Measurements from ENCODE around the gene RAB2B. TPM values are rescaled to one million over a fixed set of nuclear protein-coding genes. Genes with fewer than 3 reads are reported as not detected.

Gene RAB2B
- total RNA-seq, 4 donors from 2014 or later: 19.6 to 31.1 (median 23.4) TPM

DNA sequence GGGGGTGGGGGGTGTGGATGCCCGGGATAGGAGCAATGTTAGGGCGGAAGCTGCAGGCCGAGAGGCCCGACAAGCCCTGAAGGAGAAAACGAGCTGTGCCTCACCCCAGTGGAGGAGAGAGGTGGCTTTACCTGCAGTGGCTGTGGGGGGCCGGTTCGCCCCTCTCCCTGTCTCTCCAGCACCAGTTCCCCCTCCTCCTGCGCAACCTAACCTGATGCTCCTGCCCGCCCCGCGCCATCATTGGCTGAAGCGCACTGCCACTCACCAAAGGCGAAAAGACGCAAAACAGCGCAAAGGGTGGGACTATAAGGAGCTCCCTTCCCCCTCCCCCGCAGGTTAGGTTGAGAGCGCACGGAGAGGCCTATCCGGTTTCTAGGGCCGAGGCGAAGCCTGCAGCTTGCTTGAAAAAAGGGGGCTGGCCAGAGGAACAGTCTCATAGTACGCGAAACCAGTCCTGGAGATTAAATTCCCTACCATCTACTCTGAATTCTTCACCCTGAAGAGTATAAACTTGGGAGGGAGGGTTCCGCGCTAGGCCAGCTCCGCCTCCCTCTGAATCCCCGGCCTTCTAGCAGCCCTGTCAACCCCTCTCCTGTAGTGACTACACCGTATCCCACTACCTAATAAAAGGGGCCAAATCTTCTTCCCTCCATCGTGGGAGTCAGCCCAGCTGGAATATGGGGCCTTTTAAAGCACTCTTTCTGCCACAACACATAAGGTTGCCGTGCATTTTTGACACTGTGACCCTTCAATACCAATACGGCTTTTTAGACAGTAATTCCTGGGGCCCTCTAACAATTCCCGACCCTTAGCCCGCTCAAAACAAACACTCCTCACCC, 39.5 kb downstream of the RAB2B start:
- TF ChIP-seq CTCF (IDR thresholded peaks at IDR 0.05; ENCODE audit: low read depth): no peak

DNA sequence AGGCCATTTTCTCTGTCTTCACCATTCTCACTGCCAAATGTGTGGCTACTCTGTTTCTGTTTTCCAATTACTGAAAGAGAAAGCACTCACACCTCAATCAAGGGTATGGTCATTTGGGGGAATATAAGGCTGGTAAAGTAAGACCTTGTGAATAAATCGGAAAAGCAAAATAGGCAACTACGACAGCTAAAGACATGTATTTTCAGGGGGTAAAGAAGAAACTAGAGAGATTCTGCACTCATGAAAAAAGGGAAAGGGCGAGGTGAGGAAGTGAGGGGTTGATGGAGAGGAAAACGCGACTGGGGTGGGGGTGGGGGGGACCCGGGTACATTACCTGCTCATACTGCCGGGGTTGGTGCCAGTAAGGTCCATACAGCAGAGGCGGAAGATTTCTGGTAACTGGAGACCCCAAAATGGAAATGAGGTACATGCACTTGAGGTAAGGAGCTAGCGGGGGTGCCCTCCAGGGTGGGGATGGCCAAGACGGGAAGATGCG, 40.1 kb downstream of the RAB2B start:
- no peak for TF ChIP-seq CTCF (IDR thresholded peaks at IDR 0.05; ENCODE audit: low read depth)

DNA sequence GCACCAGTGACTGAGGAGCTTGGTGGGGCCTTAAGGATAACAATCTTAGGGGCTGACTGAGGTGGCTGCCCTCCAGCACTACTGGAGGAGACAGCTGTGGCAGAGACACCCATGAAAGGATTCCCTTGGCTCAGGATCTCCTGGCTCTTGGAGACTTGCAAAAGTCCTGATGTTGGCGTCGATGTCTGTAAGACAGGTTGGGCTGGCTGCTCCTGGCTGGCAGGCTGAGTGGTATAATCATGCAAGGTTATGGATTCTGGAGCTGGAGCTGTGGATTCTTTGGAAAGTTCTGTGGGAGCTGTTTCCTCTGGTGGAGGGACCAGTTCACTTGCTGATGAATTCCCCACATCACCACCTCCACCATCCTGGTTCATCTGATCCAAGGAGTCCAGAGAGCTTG, 45.6 kb downstream of the RAB2B start:
- TF ChIP-seq CTCF (IDR thresholded peaks at IDR 0.05; ENCODE audit: low read depth): no peak

GRCh38 chr14:21428930-21429329, 47.8 kb downstream of the RAB2B start:
- TF ChIP-seq CTCF (IDR thresholded peaks at IDR 0.05; ENCODE audit: low read depth): no peak

GRCh38 chr14:21426692-21427091, 50.1 kb downstream of the RAB2B start:
- TF ChIP-seq CTCF (IDR thresholded peaks at IDR 0.05; ENCODE audit: low read depth): no peak

- TF ChIP-seq CTCF (IDR thresholded peaks at IDR 0.05; ENCODE audit: low read depth): no peak
These were observed 57.2 kb downstream of the RAB2B start for GRCh38 chr14:21419528-21419927.

DNA sequence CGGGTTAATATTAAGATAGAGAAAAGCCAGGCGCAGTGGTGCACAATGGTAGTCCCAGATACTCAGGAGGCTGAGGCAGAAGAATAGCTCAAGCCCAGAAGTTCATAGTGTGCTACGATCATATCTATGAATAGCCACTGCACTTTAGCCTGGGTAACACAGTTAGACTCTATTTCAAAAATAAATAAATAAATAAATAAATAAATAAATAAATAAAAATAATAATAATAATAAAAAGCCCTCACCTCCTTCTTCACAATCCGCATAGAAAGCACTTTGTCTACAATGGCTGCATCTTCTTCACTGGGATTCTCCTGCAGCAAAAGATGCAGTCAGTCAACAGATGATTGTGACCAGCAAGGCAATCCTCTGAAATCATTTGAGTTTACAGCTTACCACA, 61.4 kb downstream of the RAB2B start:
- no peak for TF ChIP-seq CTCF (IDR thresholded peaks at IDR 0.05; ENCODE audit: low read depth)

All from subcutaneous adipose tissue (tissue), 4 donors.